ENCODE data around the gene LCMT2. TPM values are rescaled to one million over a fixed set of nuclear protein-coding genes. Genes with fewer than 3 reads are reported as not detected.

LCMT2 gene
- total RNA-seq, 1 experiment from 2014 or later = 12.1 TPM

GRCh38 chr15:43277231-43277823, 53.0 kb downstream of the LCMT2 start:
- ATAC-seq (no peak), DNase-seq (ENCODE audit: low read depth, low spot score) (no peak)
- ChIA-PET CTCF (interaction anchor here (0.6 kb wide), 2 partner anchors 69 to 360 kb away, joined by 3 to 4 read pairs; no protein-coding TSS in a partner anchor), POLR2A (interaction anchor here (0.6 kb wide), 1 partner anchor 8 kb away, joined by 3 read pairs; no protein-coding TSS in a partner anchor)
- Histone ChIP-seq H3K4me1 (ENCODE audit: control insufficient read depth, insufficient read depth, low read length) (no peaks in the 10 kb centered on the region), H3K4me3 (ENCODE audit: low read depth in 2 of 2, low read length in 2 of 2) (no peak overlapping the region), H3K36me3 (ENCODE audit: control insufficient read depth, insufficient read depth, low read length) (no peaks in the 10 kb centered on the region), H3K27me3 (ENCODE audit: control insufficient read depth, insufficient read depth, low read length) (no peaks in the 10 kb centered on the region), H3K9me3 (ENCODE audit: control insufficient read depth, insufficient read depth, low read depth, low read length) (no peaks in the 10 kb centered on the region), H3K27ac (ENCODE audit: low read length) (no peak overlapping the region)
- intact Hi-C loops (cut with micrococcal nuclease; ENCODE audit: unreplicated experiment) (no loop called here), in situ Hi-C loops (cut with HindIII; ENCODE audit: low pct_unique_long_range_greater_than_20kb, low sequenced_read_pairs) (no loop called here)
- TF ChIP-seq TCF7L2 (IDR thresholded peaks at IDR 0.05; ENCODE audit: low read depth, low read length) = no peak
- no peak for TF ChIP-seq CTCF (IDR thresholded peaks at IDR 0.05)
- TF ChIP-seq SIN3A (IDR thresholded peaks at IDR 0.05; ENCODE audit: borderline replicate concordance, insufficient read depth, low read depth, low read length) = no peak
- TF ChIP-seq REST (IDR thresholded peaks at IDR 0.05; ENCODE audit: insufficient read depth in 1 of 2, low read depth in 2 of 2, low read length in 1 of 2) = no peak
- TF ChIP-seq POLR2AphosphoS5 (IDR thresholded peaks at IDR 0.05; ENCODE audit: low read depth, low read length) = no peak
- no TSS peak for BruUV-seq (replicated peaks)

GRCh38 chr15:43276563-43277200, 53.7 kb downstream of the LCMT2 start:
- in situ Hi-C loops (cut with HindIII; ENCODE audit: low pct_unique_long_range_greater_than_20kb, low sequenced_read_pairs) = no loop called here
- intact Hi-C loops (cut with micrococcal nuclease; ENCODE audit: unreplicated experiment) = no loop called here
- no TSS peak for BruUV-seq (replicated peaks)
- ATAC-seq (no peak; the same call in 1 of the 2 replicates), DNase-seq (ENCODE audit: low read depth, low spot score) (no peak)
- no peaks in the 10 kb centered on the region for H3K9me3 ChIP-seq (ENCODE audit: control insufficient read depth, insufficient read depth, low read depth, low read length)
- CTCF ChIA-PET = interaction anchor here (0.6 kb wide), 2 partner anchors 68 to 359 kb away, joined by 3 to 4 read pairs; no protein-coding TSS in a partner anchor
- no peak overlapping the region for H3K27ac ChIP-seq (ENCODE audit: low read length)
- POLR2A ChIA-PET = interaction anchor here (0.6 kb wide), 1 partner anchor 9 kb away, joined by 3 read pairs; no protein-coding TSS in a partner anchor
- no peaks in the 10 kb centered on the region for H3K36me3 ChIP-seq (ENCODE audit: control insufficient read depth, insufficient read depth, low read length)
- H3K4me3 ChIP-seq (ENCODE audit: low read depth in 2 of 2, low read length in 2 of 2) = no peak overlapping the region
- no peaks in the 10 kb centered on the region for H3K27me3 ChIP-seq (ENCODE audit: control insufficient read depth, insufficient read depth, low read length)
- TF ChIP-seq CTCF (IDR thresholded peaks at IDR 0.05) (no peak), TCF7L2 (IDR thresholded peaks at IDR 0.05; ENCODE audit: low read depth, low read length) (no peak), SIN3A (IDR thresholded peaks at IDR 0.05; ENCODE audit: borderline replicate concordance, insufficient read depth, low read depth, low read length) (no peak), POLR2AphosphoS5 (IDR thresholded peaks at IDR 0.05; ENCODE audit: low read depth, low read length) (no peak), REST (IDR thresholded peaks at IDR 0.05; ENCODE audit: insufficient read depth in 1 of 2, low read depth in 2 of 2, low read length in 1 of 2) (no peak)
- H3K4me1 ChIP-seq (ENCODE audit: control insufficient read depth, insufficient read depth, low read length) = no peaks in the 10 kb centered on the region

All from Panc1 (cell line).